CD4-positive, CD25-positive, alpha-beta regulatory T cell (primary cell): ENCODE results near the gene NUBP2. TPM values are rescaled to one million over a fixed set of nuclear protein-coding genes. Genes with fewer than 3 reads are reported as not detected.

ENCODE experiments used
- ATAC-seq, 2 donors: fragments of 150-1000 bp; cut with Tn5 transposase; one replicate each; pipeline ENCODE4 v1.10.0; 2021; ENCODE audit warnings: low read depth in 2 of 2, moderate number of reproducible peaks in 2 of 2, moderate library complexity in 1 of 2
- DNase-seq, 3 donors: peaks; one replicate each; pipeline versions ENCODE4 v3.0.0 to v3.0.0-alpha.2; 2012 to 2022; ENCODE audit warnings: mixed read lengths in 1 of 3
- H3K27ac ChIP-seq: one replicate; pipeline ENCODE4 v1.7.0; 2013; ENCODE audit warnings: mild to moderate bottlenecking, low read length; ENCODE audit not compliant: insufficient read depth, poor library complexity, severe bottlenecking
- H3K27me3 ChIP-seq: one replicate; pipeline ENCODE4 v1.7.0; 2013; ENCODE audit warnings: low read length; ENCODE audit not compliant: control insufficient read depth, insufficient read depth
- H3K36me3 ChIP-seq: one replicate; pipeline ENCODE4 v1.7.0; 2013; ENCODE audit warnings: mild to moderate bottlenecking, low read length, moderate library complexity; ENCODE audit not compliant: control insufficient read depth, insufficient read depth
- H3K4me1 ChIP-seq: 2 replicates; pipeline ENCODE4 v1.7.0; 2013; ENCODE audit warnings: mild to moderate bottlenecking, low read length; ENCODE audit not compliant: insufficient read depth, control insufficient read depth, poor library complexity, severe bottlenecking
- H3K4me3 ChIP-seq: one replicate; pipeline ENCODE4 v1.7.0; 2013; ENCODE audit warnings: low read depth, mild to moderate bottlenecking, low read length, moderate library complexity
- H3K9me3 ChIP-seq, 2 experiments: 1 replicate in 1 of 2; 2 replicates in 1 of 2; pipeline ENCODE4 v1.7.0; 2013; ENCODE audit warnings: low read length in 2 of 2, mild to moderate bottlenecking in 1 of 2, moderate library complexity in 1 of 2; ENCODE audit not compliant: control insufficient read depth in 2 of 2
- H3K27ac Mint-ChIP-seq, 3 donors: one replicate each; pipeline ENCODE4 v1.8.0; 2020 to 2022; ENCODE audit warnings: mild to moderate bottlenecking in 3 of 3, mixed read lengths in 3 of 3, moderate library complexity in 2 of 3
- H3K27me3 Mint-ChIP-seq: one replicate; pipeline ENCODE4 v1.8.0; 2022; ENCODE audit warnings: mild to moderate bottlenecking, mixed read lengths
- H3K36me3 Mint-ChIP-seq: one replicate; pipeline ENCODE4 v1.8.0; 2020; ENCODE audit warnings: mixed read lengths
- H3K4me1 Mint-ChIP-seq, 4 donors: one replicate each; pipeline ENCODE4 v1.8.0; 2020 to 2022; ENCODE audit warnings: mixed read lengths in 4 of 4, mild to moderate bottlenecking in 1 of 4
- H3K4me3 Mint-ChIP-seq, 4 donors: one replicate each; pipeline ENCODE4 v1.8.0; 2020 to 2022; ENCODE audit warnings: mild to moderate bottlenecking in 4 of 4, mixed read lengths in 4 of 4, moderate library complexity in 3 of 4
- H3K9me3 Mint-ChIP-seq, 7 donors: one replicate each; pipeline ENCODE4 v1.8.0; 2020 to 2022; ENCODE audit warnings: mixed read lengths in 7 of 7, mild to moderate bottlenecking in 3 of 7, moderate library complexity in 2 of 7
- polyA plus RNA-seq, 4 donors: library from polyadenylated mRNA; unstranded; fragments of 300-500 nt; fragmentation: Illumina TruSeq; gene quantifications; one replicate each; pipeline ENCODE4 v1.2.3, GENCODE V29; 2021
- total RNA-seq: library from RNA; stranded (reverse); gene quantifications from one replicate; pipeline ENCODE4 v1.2.3, GENCODE V29; 2022

The NUBP2 gene
- total RNA-seq (41.6 TPM), polyA plus RNA-seq (100 to 1,000 TPM in 1 of 4 donors, 10 to 100 TPM in 3; 88.8 to 104 (median 96.6) TPM)

DNA sequence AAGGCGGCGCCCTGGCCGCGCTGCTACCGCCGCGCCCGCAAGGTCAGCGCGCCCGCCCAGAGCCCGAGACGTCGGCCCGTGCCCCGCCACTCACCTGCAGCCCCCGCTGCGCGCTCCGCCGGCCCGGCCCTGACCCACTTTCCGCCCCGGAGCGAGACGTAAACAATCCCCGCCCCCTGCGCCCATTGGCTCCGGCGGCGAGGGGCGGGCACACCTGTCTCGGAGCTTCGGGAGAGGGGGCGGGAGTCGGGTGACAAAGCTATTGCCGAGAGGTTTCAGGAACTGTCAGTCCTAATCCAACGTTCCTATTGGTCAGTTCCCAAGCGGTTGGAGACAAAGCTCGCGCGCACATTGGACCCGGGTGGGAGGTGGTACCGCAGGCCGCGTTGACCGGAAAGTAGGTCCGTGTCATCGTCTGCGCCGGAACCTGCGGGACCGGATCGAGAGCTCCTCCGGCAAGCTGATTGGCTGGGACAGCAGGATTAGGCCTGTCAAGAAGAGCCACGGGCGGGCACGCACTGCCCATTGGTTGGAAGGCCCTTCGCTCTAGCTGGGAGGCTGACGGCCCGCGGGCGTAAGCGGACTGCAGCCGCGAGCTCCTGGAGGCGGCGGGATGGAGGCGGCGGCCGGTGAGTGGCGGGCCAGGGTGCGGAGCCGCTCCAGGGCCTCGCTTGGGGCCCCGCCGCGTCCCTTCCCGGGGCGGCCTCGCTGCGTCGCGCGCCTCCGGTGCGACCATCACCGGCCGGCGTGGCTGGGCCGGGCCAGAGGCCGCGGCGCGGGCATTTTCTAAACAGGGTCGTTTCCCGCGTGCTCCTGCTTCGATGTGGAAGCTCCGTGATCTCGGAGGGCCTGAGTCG, at the start of gene NUBP2, which contains the start of gene SPSB3:
TSS of gene NUBP2 (plus strand) at position 553 of the 857 bp plus-strand sequence. CDS start at position 614, 61 bp downstream.
TSS of gene SPSB3 (minus strand) at position 164 of the 857 bp plus-strand sequence. CDS start 1,088 bp downstream, outside the sequence.
- Histone ChIP-seq H3K36me3 (peaks cover 17% of the 10 kb centered on the region), H3K27ac (peak within 1 kb of the TSS; percentile 74), H3K27me3 (no peaks in the 10 kb centered on the region), H3K4me1 (peaks cover 39% of the 10 kb centered on the region), H3K4me3 (peak within 1 kb of the TSS; percentile 78), H3K9me3 (no peaks in the 10 kb centered on the region)
- H3K9me3 Mint-ChIP-seq = no peaks in the 10 kb centered on the region
- H3K4me3 Mint-ChIP-seq = peak within 1 kb of the TSS; percentile 93 to 96 (median 95)
- H3K27me3 Mint-ChIP-seq = no peaks in the 10 kb centered on the region
- ATAC-seq = peak; percentile 88 to 89
- peak; percentile 98 to 100 (median 99) for DNase-seq
- H3K36me3 Mint-ChIP-seq = no peaks in the 10 kb centered on the region
- peaks cover 0 to 39% (median 6%) of the 10 kb centered on the region in 4 donors for H3K4me1 Mint-ChIP-seq
- peak within 1 kb of the TSS; percentile 87 to 95 (median 94) for H3K27ac Mint-ChIP-seq

- DNase-seq = no peak
- no peaks in the 10 kb centered on the region for H3K4me1 ChIP-seq
- no peaks in the 10 kb centered on the region for H3K4me1 Mint-ChIP-seq
- no peak overlapping the region for H3K4me3 ChIP-seq
- ATAC-seq = no peak
- no peak overlapping the region for H3K27ac Mint-ChIP-seq
- peaks cover 5% of the 10 kb centered on the region for H3K36me3 Mint-ChIP-seq
- no peak overlapping the region for H3K27ac ChIP-seq
- H3K9me3 ChIP-seq = no peaks in the 10 kb centered on the region
- H3K36me3 ChIP-seq = peaks cover 32% of the 10 kb centered on the region
- no peaks in the 10 kb centered on the region for H3K27me3 ChIP-seq
- no peaks in the 10 kb centered on the region for H3K9me3 Mint-ChIP-seq
- no peaks in the 10 kb centered on the region for H3K27me3 Mint-ChIP-seq
- no peak overlapping the region for H3K4me3 Mint-ChIP-seq
Measured at GRCh38 chr16:1734123-1734522, 48.6 kb upstream of the NUBP2 start.

GRCh38 chr16:1734816-1735215, 47.9 kb upstream of the NUBP2 start:
- Mint-ChIP-seq H3K36me3 (peaks cover 5% of the 10 kb centered on the region), H3K4me1 (no peaks in the 10 kb centered on the region), H3K27me3 (no peaks in the 10 kb centered on the region), H3K27ac (no peak overlapping the region), H3K9me3 (no peaks in the 10 kb centered on the region), H3K4me3 (no peak overlapping the region)
- Histone ChIP-seq H3K27ac (no peak overlapping the region), H3K4me3 (no peak overlapping the region), H3K9me3 (no peaks in the 10 kb centered on the region), H3K4me1 (no peaks in the 10 kb centered on the region), H3K27me3 (no peaks in the 10 kb centered on the region), H3K36me3 (peaks cover 27% of the 10 kb centered on the region)
- no peak for DNase-seq
- ATAC-seq = no peak

DNA sequence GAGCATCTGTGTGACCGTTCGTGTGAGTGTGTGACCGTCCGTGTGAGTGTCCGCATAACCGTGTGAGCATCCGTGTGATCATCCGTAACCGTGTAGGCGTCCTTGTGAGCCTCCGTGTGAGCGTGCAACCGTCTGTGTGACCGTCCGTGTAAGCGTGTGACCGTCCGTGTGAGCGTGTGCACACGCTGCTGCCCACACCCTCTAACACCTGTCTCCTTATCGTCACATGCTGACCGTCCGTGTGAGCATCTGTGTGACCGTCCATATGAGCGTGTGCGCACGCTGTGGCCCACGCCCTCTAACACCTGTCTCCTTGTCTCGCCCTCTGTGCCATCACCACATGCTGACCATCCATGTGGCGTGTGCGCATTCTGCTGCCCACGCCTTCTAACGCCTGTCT, 42.5 kb upstream of the NUBP2 start:
- no peak overlapping the region for H3K27ac ChIP-seq
- peaks cover 3% of the 10 kb centered on the region for H3K36me3 Mint-ChIP-seq
- no peaks in the 10 kb centered on the region for H3K27me3 ChIP-seq
- H3K9me3 ChIP-seq = no peaks in the 10 kb centered on the region
- DNase-seq (no peak), ATAC-seq (no peak)
- no peak overlapping the region for H3K4me3 Mint-ChIP-seq
- H3K4me3 ChIP-seq = no peak overlapping the region
- peaks cover 11% of the 10 kb centered on the region for H3K36me3 ChIP-seq
- no peaks in the 10 kb centered on the region for H3K9me3 Mint-ChIP-seq
- H3K4me1 ChIP-seq = no peaks in the 10 kb centered on the region
- H3K27me3 Mint-ChIP-seq = no peaks in the 10 kb centered on the region
- H3K27ac Mint-ChIP-seq = no peak overlapping the region
- H3K4me1 Mint-ChIP-seq = peaks cover 0 to 2% (median 0%) of the 10 kb centered on the region in 4 donors

DNA sequence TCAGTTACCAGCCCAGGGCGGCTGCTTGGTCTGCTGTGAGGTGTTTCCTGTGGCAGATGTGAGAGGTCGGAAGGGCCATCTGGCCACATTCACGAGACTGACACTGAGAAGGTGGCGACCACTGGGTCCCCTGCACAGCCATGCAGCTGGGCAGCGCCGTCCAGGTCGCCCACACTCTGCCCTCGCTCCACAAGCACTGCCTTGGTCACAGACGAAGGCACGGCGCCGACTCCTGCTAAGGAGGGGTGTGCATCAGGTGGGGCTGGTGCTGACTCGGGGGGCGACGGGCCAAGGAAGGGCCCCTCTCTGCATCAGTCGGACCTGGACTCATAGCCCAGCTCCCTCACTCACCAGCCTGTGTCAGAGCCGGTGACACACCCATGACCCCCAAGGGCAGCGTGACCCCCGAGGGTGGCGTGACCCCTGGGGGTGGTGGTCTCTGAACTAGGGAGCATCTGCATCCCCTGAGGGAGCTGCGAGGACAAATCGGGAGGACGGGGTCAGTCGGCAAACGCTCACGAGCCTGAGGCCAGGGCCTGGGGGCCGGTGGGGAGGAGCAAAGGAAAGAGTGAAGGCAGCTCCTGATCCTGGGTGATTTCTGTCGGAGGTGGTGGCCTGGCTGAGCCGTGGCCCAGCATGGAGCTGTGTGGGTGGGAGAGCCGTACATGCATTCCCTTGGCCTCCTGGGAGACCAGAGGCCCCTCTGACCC, 41.8 kb upstream of the NUBP2 start:
- no peaks in the 10 kb centered on the region for H3K4me1 ChIP-seq
- no peaks in the 10 kb centered on the region for H3K27me3 ChIP-seq
- no peak overlapping the region for H3K27ac ChIP-seq
- no peaks in the 10 kb centered on the region for H3K9me3 ChIP-seq
- no peak overlapping the region for H3K27ac Mint-ChIP-seq
- DNase-seq (no peak), ATAC-seq (no peak)
- H3K4me3 Mint-ChIP-seq = no peak overlapping the region
- H3K36me3 Mint-ChIP-seq = peaks cover 3% of the 10 kb centered on the region
- no peak overlapping the region for H3K4me3 ChIP-seq
- H3K4me1 Mint-ChIP-seq = peaks cover 0 to 2% (median 0%) of the 10 kb centered on the region in 4 donors
- H3K27me3 Mint-ChIP-seq = no peaks in the 10 kb centered on the region
- peaks cover 16% of the 10 kb centered on the region for H3K36me3 ChIP-seq
- no peaks in the 10 kb centered on the region for H3K9me3 Mint-ChIP-seq

GRCh38 chr16:1741553-1742165, 41.1 kb upstream of the NUBP2 start:
- no peak for ATAC-seq
- H3K27ac Mint-ChIP-seq = peak overlapping the region in 1 of 3 donors; percentile 48
- H3K27me3 ChIP-seq = no peaks in the 10 kb centered on the region
- H3K4me3 Mint-ChIP-seq = no peak overlapping the region
- no peaks in the 10 kb centered on the region for H3K27me3 Mint-ChIP-seq
- no peaks in the 10 kb centered on the region for H3K4me1 ChIP-seq
- no peaks in the 10 kb centered on the region for H3K9me3 ChIP-seq
- peaks cover 21% of the 10 kb centered on the region for H3K36me3 ChIP-seq
- H3K4me3 ChIP-seq = no peak overlapping the region
- H3K36me3 Mint-ChIP-seq = peaks cover 3% of the 10 kb centered on the region
- no peak for DNase-seq
- H3K4me1 Mint-ChIP-seq = peaks cover 0 to 2% (median 0%) of the 10 kb centered on the region in 4 donors
- H3K27ac ChIP-seq = no peak overlapping the region
- no peaks in the 10 kb centered on the region for H3K9me3 Mint-ChIP-seq

- ATAC-seq (no peak), DNase-seq (no peak)
- peaks cover 40% of the 10 kb centered on the region for H3K36me3 ChIP-seq
- Mint-ChIP-seq H3K27me3 (no peaks in the 10 kb centered on the region), H3K27ac (no peak overlapping the region), H3K36me3 (peaks cover 3% of the 10 kb centered on the region), H3K4me3 (no peak overlapping the region), H3K4me1 (peaks cover 0 to 2% (median 0%) of the 10 kb centered on the region in 4 donors), H3K9me3 (no peaks in the 10 kb centered on the region)
- no peaks in the 10 kb centered on the region for H3K27me3 ChIP-seq
- no peaks in the 10 kb centered on the region for H3K4me1 ChIP-seq
- no peaks in the 10 kb centered on the region for H3K9me3 ChIP-seq
- no peak overlapping the region for H3K27ac ChIP-seq
- no peak overlapping the region for H3K4me3 ChIP-seq
Measured at GRCh38 chr16:1743376-1744337, 39.1 kb upstream of the NUBP2 start.
